HUES6 (cell line): Measurements from ENCODE around the gene GTF3C1.

ENCODE experiments used
- H3K27ac ChIP-seq: 2 replicates; pipeline ENCODE4 v1.7.0; 2013; ENCODE audit warnings: low read depth, mild to moderate bottlenecking, low read length, inconsistent platforms
- H3K27me3 ChIP-seq: 2 replicates; pipeline ENCODE4 v1.6.1; 2013; ENCODE audit warnings: low read length; ENCODE audit not compliant: control insufficient read depth, insufficient read depth
- H3K36me3 ChIP-seq: 2 replicates; pipeline ENCODE4 v1.6.1; 2013; ENCODE audit warnings: low read length; ENCODE audit not compliant: control insufficient read depth, insufficient read depth
- H3K4me1 ChIP-seq: 2 replicates; pipeline ENCODE4 v1.6.1; 2013; ENCODE audit warnings: low read length; ENCODE audit not compliant: control insufficient read depth, insufficient read depth
- H3K4me3 ChIP-seq: 2 replicates; pipeline ENCODE4 v1.5.1; 2013; ENCODE audit warnings: low read depth, low read length
- H3K9ac ChIP-seq: one replicate; pipeline ENCODE4 v1.6.1; 2013; ENCODE audit warnings: mild to moderate bottlenecking, low read length
- H3K9me3 ChIP-seq: 2 replicates; pipeline ENCODE4 v1.6.1; 2013; ENCODE audit warnings: low read depth, low read length; ENCODE audit not compliant: control insufficient read depth, insufficient read depth

GTF3C1 gene

DNA sequence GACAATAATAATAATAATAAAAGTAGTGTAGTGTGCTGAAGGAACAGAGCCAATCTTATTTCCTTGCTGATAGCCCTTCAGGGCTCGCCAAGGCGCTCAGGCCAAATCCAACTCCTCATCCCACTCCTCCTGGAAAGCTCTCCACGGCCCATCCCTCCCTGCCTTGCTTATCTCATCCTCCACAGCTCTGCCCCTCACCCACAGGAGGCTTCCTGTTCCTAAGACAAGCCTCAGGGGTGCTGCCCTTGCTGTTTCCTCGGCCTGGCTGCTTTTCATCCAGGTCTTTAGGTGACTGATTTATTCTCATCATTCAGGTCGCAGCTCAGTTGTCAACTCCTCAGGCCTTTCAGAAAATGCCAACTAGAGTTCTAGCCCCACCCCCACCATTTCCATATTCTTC lies 11.2 kb downstream of the GTF3C1 start:
- no peak overlapping the region for H3K4me3 ChIP-seq
- H3K27ac ChIP-seq, result no peak overlapping the region
- H3K27me3 ChIP-seq, result no peaks in the 10 kb centered on the region
- H3K9me3 ChIP-seq, result no peaks in the 10 kb centered on the region
- H3K4me1 ChIP-seq, result no peaks in the 10 kb centered on the region
- H3K36me3 ChIP-seq, result peaks cover 97% of the 10 kb centered on the region
- no peak overlapping the region for H3K9ac ChIP-seq

GRCh38 chr16:27534256-27534655 lies 15.5 kb downstream of the GTF3C1 start:
- Histone ChIP-seq H3K4me3 (no peak overlapping the region), H3K9ac (no peak overlapping the region), H3K36me3 (peaks cover 97% of the 10 kb centered on the region), H3K27me3 (no peaks in the 10 kb centered on the region), H3K27ac (no peak overlapping the region), H3K4me1 (no peaks in the 10 kb centered on the region), H3K9me3 (no peaks in the 10 kb centered on the region)

DNA sequence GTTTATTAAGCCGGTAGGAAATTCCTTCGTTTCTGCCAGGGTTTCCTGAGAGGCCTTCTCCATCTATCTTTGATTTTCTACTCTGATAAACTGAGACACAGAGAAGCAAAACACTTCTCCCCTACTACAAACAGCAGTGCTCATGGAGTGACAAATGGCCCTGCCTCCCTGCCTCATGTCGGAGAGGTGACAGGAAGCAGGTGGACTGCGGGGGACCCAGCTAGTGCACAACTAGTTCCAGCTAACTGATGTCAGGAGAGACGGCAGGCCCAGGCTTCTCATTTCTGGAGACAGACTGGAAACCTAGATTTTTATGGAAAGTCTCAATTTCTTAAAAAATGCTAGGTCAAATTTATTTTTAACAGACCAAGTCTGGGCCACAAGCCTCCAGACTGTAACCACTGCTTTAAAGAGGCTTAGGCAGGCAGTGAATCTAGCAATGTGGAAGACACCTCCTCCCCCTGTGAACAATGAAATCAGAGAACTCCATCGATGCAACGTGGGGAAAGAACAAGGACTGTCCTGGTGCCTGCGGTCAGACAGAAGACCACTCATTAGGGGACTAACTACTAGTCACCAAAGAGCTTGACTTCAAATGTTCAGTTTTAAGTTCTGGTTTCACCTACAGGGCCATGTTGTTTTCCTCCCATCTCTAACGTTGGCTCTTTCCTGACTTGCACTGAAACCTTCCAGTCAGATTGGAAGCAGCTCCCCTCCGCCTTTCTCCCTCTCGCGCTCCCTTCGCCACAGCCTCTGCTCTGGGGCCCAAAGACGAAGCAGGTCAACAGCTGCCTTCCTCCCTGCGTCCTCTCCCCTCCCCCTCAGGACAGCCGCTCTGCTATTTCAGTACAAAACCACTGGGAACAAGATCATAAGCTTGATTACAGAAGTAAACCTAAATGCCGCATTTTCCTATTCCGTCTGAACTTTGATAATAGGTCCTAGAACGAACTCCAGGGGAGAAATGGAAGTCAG lies 17.6 kb downstream of the GTF3C1 start:
- Histone ChIP-seq H3K9ac (no peak overlapping the region), H3K27me3 (no peaks in the 10 kb centered on the region), H3K4me3 (no peak overlapping the region), H3K27ac (no peak overlapping the region), H3K36me3 (peaks cover 97% of the 10 kb centered on the region), H3K9me3 (no peaks in the 10 kb centered on the region), H3K4me1 (no peaks in the 10 kb centered on the region)

DNA sequence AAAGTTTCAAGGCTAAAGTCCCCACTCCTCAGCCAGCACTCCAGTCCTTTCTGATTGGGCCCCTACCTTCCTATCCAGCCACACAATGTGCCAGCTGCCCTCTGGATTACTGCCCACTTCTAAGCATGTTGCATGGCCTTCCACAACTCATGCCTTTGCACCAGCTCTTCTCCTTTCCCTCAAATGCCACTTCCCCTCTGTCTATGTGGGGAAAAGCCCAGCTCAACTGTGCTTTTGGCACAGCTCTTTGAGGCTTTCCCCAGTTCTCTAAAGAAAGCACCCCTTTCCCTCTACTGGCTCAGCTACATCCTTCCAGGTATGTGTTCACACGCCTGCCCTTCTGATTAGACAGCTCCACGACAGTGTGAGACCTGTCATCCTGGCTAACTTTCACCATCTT lies 18.5 kb downstream of the GTF3C1 start:
- Histone ChIP-seq H3K27ac (no peak overlapping the region), H3K9ac (no peak overlapping the region), H3K9me3 (no peaks in the 10 kb centered on the region), H3K4me3 (no peak overlapping the region), H3K4me1 (no peaks in the 10 kb centered on the region), H3K27me3 (no peaks in the 10 kb centered on the region), H3K36me3 (peaks cover 97% of the 10 kb centered on the region)

GRCh38 chr16:27529962-27530361 lies 19.8 kb downstream of the GTF3C1 start:
- Histone ChIP-seq H3K9ac (no peak overlapping the region), H3K4me1 (no peaks in the 10 kb centered on the region), H3K4me3 (no peak overlapping the region), H3K27me3 (no peaks in the 10 kb centered on the region), H3K27ac (no peak overlapping the region), H3K36me3 (peaks cover 97% of the 10 kb centered on the region), H3K9me3 (no peaks in the 10 kb centered on the region)

- Histone ChIP-seq H3K27me3 (no peaks in the 10 kb centered on the region), H3K9ac (no peak overlapping the region), H3K9me3 (no peaks in the 10 kb centered on the region), H3K27ac (no peak overlapping the region), H3K4me1 (no peaks in the 10 kb centered on the region), H3K4me3 (no peak overlapping the region), H3K36me3 (peaks cover 95% of the 10 kb centered on the region)
These were observed 21.4 kb downstream of the GTF3C1 start for GRCh38 chr16:27528294-27528693.

- Histone ChIP-seq H3K4me1 (peaks cover 4% of the 10 kb centered on the region; the same call in 1 of the 2 replicates), H3K27ac (no peak overlapping the region), H3K9ac (no peak overlapping the region), H3K9me3 (no peaks in the 10 kb centered on the region), H3K36me3 (peaks cover 87% of the 10 kb centered on the region), H3K4me3 (no peak overlapping the region), H3K27me3 (no peaks in the 10 kb centered on the region)
These were observed 23.5 kb downstream of the GTF3C1 start for GRCh38 chr16:27526180-27526579.

- no peaks in the 10 kb centered on the region for H3K9me3 ChIP-seq
- H3K36me3 ChIP-seq, result peaks cover 80% of the 10 kb centered on the region
These were observed 27.5 kb downstream of the GTF3C1 start for GRCh38 chr16:27522173-27522707.

GRCh38 chr16:27520982-27521673 lies 28.6 kb downstream of the GTF3C1 start:
- Histone ChIP-seq H3K27ac (no peak overlapping the region), H3K4me1 (peaks cover 4% of the 10 kb centered on the region; the same call in 1 of the 2 replicates), H3K27me3 (no peaks in the 10 kb centered on the region), H3K4me3 (no peak overlapping the region), H3K9me3 (no peaks in the 10 kb centered on the region), H3K9ac (no peak overlapping the region), H3K36me3 (peaks cover 72% of the 10 kb centered on the region)

More at GRCh38 chr16:27522173-27522707, 27.5 kb downstream of the GTF3C1 start:
- no peaks in the 10 kb centered on the region for H3K27me3 ChIP-seq
- H3K4me1 ChIP-seq, result peaks cover 4% of the 10 kb centered on the region; the same call in 1 of the 2 replicates
- no peak overlapping the region for H3K4me3 ChIP-seq
- no peak overlapping the region for H3K9ac ChIP-seq
- H3K27ac ChIP-seq, result peak overlapping the region; percentile 24; the same call in 1 of the 2 replicates

- H3K27me3 ChIP-seq, result no peaks in the 10 kb centered on the region
- H3K27ac ChIP-seq, result no peak overlapping the region
- H3K4me3 ChIP-seq, result no peak overlapping the region
- no peak overlapping the region for H3K9ac ChIP-seq
- H3K9me3 ChIP-seq, result no peaks in the 10 kb centered on the region
- peaks cover 4% of the 10 kb centered on the region; the same call in 1 of the 2 replicates for H3K4me1 ChIP-seq
- peaks cover 65% of the 10 kb centered on the region for H3K36me3 ChIP-seq
These were observed 31.5 kb downstream of the GTF3C1 start for GRCh38 chr16:27518226-27518625.

GRCh38 chr16:27517664-27518063 lies 32.0 kb downstream of the GTF3C1 start:
- no peaks in the 10 kb centered on the region; the same call in 1 of the 2 replicates for H3K4me1 ChIP-seq
- H3K27me3 ChIP-seq, result no peaks in the 10 kb centered on the region
- peaks cover 65% of the 10 kb centered on the region for H3K36me3 ChIP-seq
- H3K27ac ChIP-seq, result no peak overlapping the region
- no peak overlapping the region for H3K9ac ChIP-seq
- no peak overlapping the region for H3K4me3 ChIP-seq
- H3K9me3 ChIP-seq, result no peaks in the 10 kb centered on the region
